OCI-LY7 (cell line): ENCODE data around the gene MEIOB. TPM values are rescaled to one million over a fixed set of nuclear protein-coding genes. Genes with fewer than 3 reads are reported as not detected.

Source experiments
- BruUV-seq: library from RNA; stranded (reverse); fragments of 400-500 nt; replicated peaks from 2 replicates; lab custom pipeline; 2021; lab: Mats Ljungman, UMichigan
- CTCF ChIA-PET: fragments of 300-600 bp; sonication (Branson Sonifier 250); formaldehyde crosslinking; loops from one replicate; lab custom pipeline; 2022; ENCODE audit warnings: antibody characterized with exemption; ENCODE audit not compliant: unreplicated experiment; lab: Charles Lee
- POLR2A ChIA-PET: fragments of 300-600 bp; sonication (Branson Sonifier 250); formaldehyde crosslinking; loops from one replicate; lab custom pipeline; 2022; ENCODE audit warnings: antibody characterized with exemption; lab: Charles Lee
- DNase-seq: peaks from one replicate; pipeline ENCODE4 v3.0.0-alpha.2; 2015; ENCODE audit warnings: low spot score
- H2AFZ ChIP-seq: fragments of 200-600 bp; sonication (generic), shearing (Covaris generic); 2 replicates; pipeline ENCODE4 v1.6.1; 2014; ENCODE audit warnings: mild to moderate bottlenecking, antibody characterized with exemption, low read length, moderate library complexity
- H3K27ac ChIP-seq: fragments of 200-600 bp; sonication (generic); 2 replicates; pipeline ENCODE4 v1.5.1; 2014; ENCODE audit warnings: mixed run types, low read depth, mild to moderate bottlenecking, moderate library complexity, low read length, inconsistent platforms; ENCODE audit not compliant: poor library complexity, severe bottlenecking
- H3K36me3 ChIP-seq: fragments of 200-600 bp; sonication (generic); 2 replicates; pipeline ENCODE4 v1.6.1; 2014; ENCODE audit warnings: mild to moderate bottlenecking, antibody characterized with exemption, low read length, moderate library complexity, mixed read lengths; ENCODE audit not compliant: insufficient read depth
- H3K4me1 ChIP-seq: fragments of 200-600 bp; sonication (generic); 2 replicates; pipeline ENCODE4 v1.5.1; 2014; ENCODE audit warnings: mild to moderate bottlenecking, low read length; ENCODE audit not compliant: insufficient read depth, poor library complexity, severe bottlenecking
- H3K4me2 ChIP-seq: fragments of 200-600 bp; sonication (generic); 2 replicates; pipeline ENCODE4 v1.6.1; 2014; ENCODE audit warnings: mild to moderate bottlenecking, low read length
- H3K4me3 ChIP-seq: fragments of 200-600 bp; sonication (generic); 2 replicates; pipeline ENCODE4 v1.5.1; 2014; ENCODE audit warnings: mild to moderate bottlenecking, low read depth, low read length; ENCODE audit not compliant: poor library complexity, severe bottlenecking
- H3K79me2 ChIP-seq: fragments of 200-600 bp; sonication (generic); 2 replicates; pipeline ENCODE4 v1.6.1; 2016; ENCODE audit warnings: low read depth, mild to moderate bottlenecking, low read length, moderate library complexity, mixed read lengths; ENCODE audit not compliant: insufficient read depth
- H3K9me2 ChIP-seq: fragments of 200-600 bp; sonication (generic); 2 replicates; pipeline ENCODE4 v1.6.1; 2016; ENCODE audit warnings: mild to moderate bottlenecking, low read length, mixed read lengths; ENCODE audit not compliant: insufficient read depth
- H3K9me3 ChIP-seq: fragments of 200-600 bp; sonication (generic); 2 replicates; pipeline ENCODE4 v1.6.1; 2014; ENCODE audit warnings: mild to moderate bottlenecking, mixed run types, low read length, mixed read lengths
- H4K20me1 ChIP-seq: fragments of 200-600 bp; sonication (generic); 2 replicates; pipeline ENCODE4 v1.6.1; 2014; ENCODE audit warnings: mild to moderate bottlenecking, antibody characterized with exemption, low read length, moderate library complexity, mixed read lengths; ENCODE audit not compliant: insufficient read depth
- EZH2phosphoT487 ChIP-seq: fragments of 200-600 bp; sonication (generic); IDR thresholded peaks from 2 replicates; pipeline ENCODE4 v1.6.1; 2018; ENCODE audit warnings: low read depth, borderline replicate concordance, mild to moderate bottlenecking, mixed run types, antibody characterized with exemption, low read length, moderate library complexity, mixed read lengths
- intact Hi-C: fragments of 100-400 bp; cut with micrococcal nuclease; formaldehyde crosslinking; loops from one replicate; pipeline ENCODE4 v1.10.0; 2022; ENCODE audit not compliant: unreplicated experiment
- total RNA-seq, 2 experiments: library from RNA; depleted of rRNA in 1 of 2; stranded (reverse); fragments of >200 nt in 1 of 2; shearing (Covaris generic) in 1 of 2; gene quantifications; 2 replicates each; pipeline ENCODE4 v1.2.3, GENCODE V29; 2014 to 2022
- TF ChIP-seq, protein P1 (sequence below): fragments of 200-600 bp; sonication (generic); conservative IDR thresholded peaks from 2 replicates; pipeline ENCODE4 v1.5.1; 2014; ENCODE audit warnings: mild to moderate bottlenecking, antibody characterized with exemption, low read length, moderate library complexity, mixed read lengths

MEIOB gene
- total RNA-seq, 2 experiments from 2014 or later = not detected

DNA sequence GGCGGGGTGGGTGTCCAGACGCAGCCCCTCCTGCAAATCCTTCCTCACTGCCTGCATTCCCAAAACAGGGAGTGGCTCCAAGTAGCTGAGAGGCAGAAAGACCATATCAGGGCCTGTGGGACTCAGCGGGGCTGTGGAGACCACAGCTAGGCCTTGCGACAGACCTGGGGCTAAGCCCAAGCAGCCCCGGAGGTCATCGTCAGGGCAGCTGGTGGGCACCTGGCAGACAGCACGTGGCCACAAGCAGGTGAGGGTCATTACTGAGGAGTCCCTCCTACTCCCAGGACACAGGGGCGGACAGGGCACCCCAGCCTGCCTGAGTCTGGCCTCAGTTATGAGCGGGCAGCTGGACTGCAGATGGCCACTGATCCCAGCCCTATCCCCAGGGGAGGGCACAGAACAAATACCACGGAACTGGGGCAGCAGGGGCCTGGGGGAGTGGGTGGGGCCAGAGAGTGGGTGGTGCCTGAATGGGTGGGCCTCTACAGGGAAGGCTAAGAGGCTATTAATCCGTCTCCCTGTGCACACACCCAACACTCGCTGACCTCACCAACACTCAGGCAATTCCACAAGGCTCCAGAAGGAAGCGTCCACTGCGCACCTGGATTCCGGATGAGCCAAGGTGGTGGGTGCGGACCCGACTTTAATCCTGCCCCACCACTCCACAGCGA is 37.7 kb upstream of the MEIOB start:
- Histone ChIP-seq H3K36me3 (no peaks in the 10 kb centered on the region), H3K4me1 (no peaks in the 10 kb centered on the region), H2AFZ (no peak overlapping the region), H4K20me1 (no peaks in the 10 kb centered on the region), H3K4me2 (no peak overlapping the region), H3K79me2 (no peaks in the 10 kb centered on the region), H3K9me3 (no peaks in the 10 kb centered on the region), H3K4me3 (no peak overlapping the region), H3K27ac (no peak overlapping the region), H3K9me2 (no peaks in the 10 kb centered on the region)
- ChIA-PET CTCF (no interaction called here), POLR2A (no interaction called here)
- TF ChIP-seq EZH2phosphoT487 = no peak
- TF ChIP-seq, protein P1, sequence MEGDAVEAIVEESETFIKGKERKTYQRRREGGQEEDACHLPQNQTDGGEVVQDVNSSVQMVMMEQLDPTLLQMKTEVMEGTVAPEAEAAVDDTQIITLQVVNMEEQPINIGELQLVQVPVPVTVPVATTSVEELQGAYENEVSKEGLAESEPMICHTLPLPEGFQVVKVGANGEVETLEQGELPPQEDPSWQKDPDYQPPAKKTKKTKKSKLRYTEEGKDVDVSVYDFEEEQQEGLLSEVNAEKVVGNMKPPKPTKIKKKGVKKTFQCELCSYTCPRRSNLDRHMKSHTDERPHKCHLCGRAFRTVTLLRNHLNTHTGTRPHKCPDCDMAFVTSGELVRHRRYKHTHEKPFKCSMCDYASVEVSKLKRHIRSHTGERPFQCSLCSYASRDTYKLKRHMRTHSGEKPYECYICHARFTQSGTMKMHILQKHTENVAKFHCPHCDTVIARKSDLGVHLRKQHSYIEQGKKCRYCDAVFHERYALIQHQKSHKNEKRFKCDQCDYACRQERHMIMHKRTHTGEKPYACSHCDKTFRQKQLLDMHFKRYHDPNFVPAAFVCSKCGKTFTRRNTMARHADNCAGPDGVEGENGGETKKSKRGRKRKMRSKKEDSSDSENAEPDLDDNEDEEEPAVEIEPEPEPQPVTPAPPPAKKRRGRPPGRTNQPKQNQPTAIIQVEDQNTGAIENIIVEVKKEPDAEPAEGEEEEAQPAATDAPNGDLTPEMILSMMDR = no peak
- intact Hi-C loops = no loop called here
- DNase-seq = no peak
- no TSS peak for BruUV-seq

DNA sequence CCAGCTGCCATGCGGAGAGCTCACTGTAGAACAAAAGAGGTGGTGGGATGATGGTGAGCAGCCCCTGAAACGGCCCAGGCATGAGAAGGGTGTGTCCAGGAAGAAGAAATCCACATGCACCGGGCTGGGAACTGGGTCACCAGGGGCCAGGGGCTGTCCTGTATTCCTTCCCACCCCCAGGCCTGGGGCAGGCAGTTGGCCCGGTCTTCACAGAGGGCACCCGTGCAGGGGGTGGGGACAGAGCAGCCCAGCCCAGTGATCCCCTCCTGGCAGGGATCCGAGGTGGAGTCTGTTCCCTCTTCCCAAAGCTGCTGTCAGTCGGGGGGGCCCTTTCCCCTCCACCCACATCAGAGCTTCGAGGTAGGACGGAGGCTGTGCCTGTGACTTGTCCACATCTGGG is 37.0 kb upstream of the MEIOB start:
- TF ChIP-seq EZH2phosphoT487 = no peak
- TF ChIP-seq, protein P1 = no peak
- intact Hi-C loops = no loop called here
- H3K9me3 ChIP-seq = no peaks in the 10 kb centered on the region
- no peaks in the 10 kb centered on the region for H3K36me3 ChIP-seq
- no peaks in the 10 kb centered on the region for H4K20me1 ChIP-seq
- POLR2A ChIA-PET = no interaction called here
- DNase-seq = no peak
- no peak overlapping the region for H2AFZ ChIP-seq
- no TSS peak for BruUV-seq
- H3K4me1 ChIP-seq = no peaks in the 10 kb centered on the region
- H3K27ac ChIP-seq = no peak overlapping the region
- no peak overlapping the region for H3K4me2 ChIP-seq
- H3K9me2 ChIP-seq = no peaks in the 10 kb centered on the region
- CTCF ChIA-PET = interaction anchor here (0.6 kb wide), 1 partner anchor 32 kb away, joined by 3 read pairs; no protein-coding TSS in a partner anchor
- no peaks in the 10 kb centered on the region for H3K79me2 ChIP-seq
- H3K4me3 ChIP-seq = no peak overlapping the region

DNA sequence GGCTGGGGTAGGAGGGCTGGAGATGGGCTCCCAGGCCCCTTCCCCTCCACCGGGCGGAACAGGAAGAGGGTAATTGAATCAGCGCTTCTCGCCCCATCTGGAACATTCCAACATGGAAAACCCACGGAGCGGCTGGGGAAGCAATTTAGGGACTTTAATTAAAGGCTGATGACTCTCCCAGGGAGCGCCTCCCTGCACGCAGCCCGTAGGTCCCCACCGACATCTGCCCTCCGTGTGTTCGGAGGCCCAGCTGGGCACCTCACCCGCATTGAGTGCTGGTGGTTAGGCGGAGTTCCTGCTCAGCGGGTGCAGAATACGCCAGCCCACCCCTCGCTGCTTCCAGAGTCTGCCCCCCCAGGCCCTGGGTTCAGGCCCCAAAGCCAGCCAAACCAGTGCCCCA is 36.2 kb upstream of the MEIOB start:
- H3K27ac ChIP-seq = no peak overlapping the region
- intact Hi-C loops = no loop called here
- H3K9me3 ChIP-seq = no peaks in the 10 kb centered on the region
- CTCF ChIA-PET = no interaction called here
- no peaks in the 10 kb centered on the region for H3K79me2 ChIP-seq
- BruUV-seq = no TSS peak
- H4K20me1 ChIP-seq = no peaks in the 10 kb centered on the region
- H3K4me2 ChIP-seq = no peak overlapping the region
- H3K36me3 ChIP-seq = no peaks in the 10 kb centered on the region
- no peak overlapping the region for H2AFZ ChIP-seq
- no peak overlapping the region for H3K4me3 ChIP-seq
- no peak for TF ChIP-seq EZH2phosphoT487
- TF ChIP-seq, protein P1 = no peak
- H3K4me1 ChIP-seq = no peaks in the 10 kb centered on the region
- POLR2A ChIA-PET = no interaction called here
- no peak for DNase-seq
- no peaks in the 10 kb centered on the region for H3K9me2 ChIP-seq
